ENCODE results near the gene OCSTAMP.

Gene OCSTAMP

GRCh38 chr20:46546298-46546697 is 4.2 kb downstream of the OCSTAMP start:
- TF ChIP-seq POLR2AphosphoS5 (IDR thresholded peaks at IDR 0.05; ENCODE audit: low read depth, low read length), result no peak
- no peak for TF ChIP-seq TAF1 (IDR thresholded peaks at IDR 0.05; ENCODE audit: borderline replicate concordance, insufficient read depth, low read length)
- no peak for TF ChIP-seq FOXP2 (optimal IDR thresholded peaks at IDR 0.05; ENCODE audit: borderline replicate concordance, extremely low read depth, extremely low read length, insufficient read depth)
- TF ChIP-seq SIN3A (IDR thresholded peaks at IDR 0.05; ENCODE audit: borderline replicate concordance, insufficient read depth, low read length), result no peak
- no peak for TF ChIP-seq REST (IDR thresholded peaks at IDR 0.05; ENCODE audit: insufficient read depth in 1 of 2, low read depth in 2 of 2, low read length in 2 of 2)

DNA sequence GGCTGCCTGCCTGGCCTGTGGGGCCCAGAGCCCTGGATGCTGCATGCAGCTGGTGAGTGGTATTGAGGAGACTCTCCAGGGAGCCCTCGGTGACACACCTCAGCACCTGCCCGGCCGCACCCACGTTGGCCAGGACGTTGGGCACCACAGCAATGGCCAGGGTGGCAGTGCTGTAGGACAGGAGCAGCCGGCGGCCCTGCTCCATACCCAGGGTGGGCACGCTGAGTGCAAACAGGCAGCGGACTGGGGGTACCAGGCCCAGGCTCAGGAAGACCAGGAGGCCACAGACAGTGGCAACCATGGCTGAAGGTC is 4.7 kb downstream of the OCSTAMP start:
- TF ChIP-seq TAF1 (IDR thresholded peaks at IDR 0.05; ENCODE audit: borderline replicate concordance, insufficient read depth, low read length) (no peak), FOXP2 (optimal IDR thresholded peaks at IDR 0.05; ENCODE audit: borderline replicate concordance, extremely low read depth, extremely low read length, insufficient read depth) (no peak), REST (IDR thresholded peaks at IDR 0.05; ENCODE audit: insufficient read depth in 1 of 2, low read depth in 2 of 2, low read length in 2 of 2) (no peak), SIN3A (IDR thresholded peaks at IDR 0.05; ENCODE audit: borderline replicate concordance, insufficient read depth, low read length) (no peak), POLR2AphosphoS5 (IDR thresholded peaks at IDR 0.05; ENCODE audit: low read depth, low read length) (no peak)

GRCh38 chr20:46545077-46545826 is 5.2 kb downstream of the OCSTAMP start:
- TF ChIP-seq POLR2AphosphoS5 (IDR thresholded peaks at IDR 0.05; ENCODE audit: low read depth, low read length) (no peak), FOXP2 (optimal IDR thresholded peaks at IDR 0.05; ENCODE audit: borderline replicate concordance, extremely low read depth, extremely low read length, insufficient read depth) (no peak), REST (IDR thresholded peaks at IDR 0.05; ENCODE audit: insufficient read depth in 1 of 2, low read depth in 2 of 2, low read length in 2 of 2) (no peak), SIN3A (IDR thresholded peaks at IDR 0.05; ENCODE audit: borderline replicate concordance, insufficient read depth, low read length) (no peak), TAF1 (IDR thresholded peaks at IDR 0.05; ENCODE audit: borderline replicate concordance, insufficient read depth, low read length) (no peak)

DNA sequence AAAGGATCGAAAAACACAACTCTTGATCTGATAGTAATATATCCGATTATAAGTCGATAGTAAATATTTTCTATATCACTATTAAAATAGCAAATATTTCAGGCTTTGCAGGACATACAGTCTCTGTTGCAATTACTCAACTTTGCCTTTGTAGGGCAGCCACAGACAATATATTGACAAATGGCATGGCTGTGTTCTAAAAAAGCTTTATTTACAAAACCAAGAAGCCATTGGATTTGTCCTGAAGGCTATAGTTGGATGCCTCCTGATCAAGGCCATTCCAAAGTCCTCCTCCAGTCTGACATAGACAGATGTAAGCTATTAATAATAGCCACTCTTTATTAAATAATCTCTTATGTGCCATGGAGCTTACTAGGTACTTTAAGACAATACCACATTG is 5.9 kb downstream of the OCSTAMP start:
- TF ChIP-seq SIN3A (IDR thresholded peaks at IDR 0.05; ENCODE audit: borderline replicate concordance, insufficient read depth, low read length) (no peak), TAF1 (IDR thresholded peaks at IDR 0.05; ENCODE audit: borderline replicate concordance, insufficient read depth, low read length) (no peak), FOXP2 (optimal IDR thresholded peaks at IDR 0.05; ENCODE audit: borderline replicate concordance, extremely low read depth, extremely low read length, insufficient read depth) (no peak), POLR2AphosphoS5 (IDR thresholded peaks at IDR 0.05; ENCODE audit: low read depth, low read length) (no peak), REST (IDR thresholded peaks at IDR 0.05; ENCODE audit: insufficient read depth in 1 of 2, low read depth in 2 of 2, low read length in 2 of 2) (no peak)

Data from PFSK-1 (cell line).